Uterus (tissue), 2 donors: ENCODE measurements around the gene RAP1GDS1.
"Not testable (repeated sequence)": the region's sequence is repeated elsewhere in the genome, so short reads cannot be mapped to it uniquely, and the experiment has no call there.

ENCODE experiments used
- CTCF ChIP-seq, 4 experiments: fragments of 200-600 bp in 2 of 4; fragments of 450-650 bp in 2 of 4; sonication (generic) in 2 of 4; IDR thresholded peaks; one replicate each; pipeline ENCODE4 v1.5.1; 2016 to 2019; ENCODE audit warnings: antibody characterized with exemption in 4 of 4, mild to moderate bottlenecking in 2 of 4, moderate library complexity in 1 of 4
- POLR2A ChIP-seq, 2 donors: fragments of 450-650 bp; IDR thresholded peaks; one replicate each; pipeline ENCODE4 v1.6.1; 2016; ENCODE audit warnings: antibody characterized with exemption in 2 of 2, mild to moderate bottlenecking in 1 of 2, moderate library complexity in 1 of 2

GRCh38 chr4:98288671-98289070 is 27.5 kb downstream of the RAP1GDS1 start:
- TF ChIP-seq CTCF, POLR2A (IDR thresholded peaks at IDR 0.05): not testable (repeated sequence)
